HG03064 (cell line): ENCODE results near the gene DUXA.
"Not testable (repeated sequence)": the region's sequence is repeated elsewhere in the genome, so short reads cannot be mapped to it uniquely, and the experiment has no call there.

Experiments
- ATAC-seq: cut with Tn5 transposase; IDR thresholded peaks from one replicate; pipeline ENCODE4 v1.9.1; 2021; ENCODE audit warnings: low read depth; ENCODE audit not compliant: unreplicated experiment

The DUXA gene

GRCh38 chr19:57167385-57167784, at the start of gene DUXA:
Gene DUXA, minus strand, starts transcription at chr19:57167485. Its CDS starts 42 bp downstream, at chr19:57167443.
- no peak for ATAC-seq

- no peak for ATAC-seq
Measured at GRCh38 chr19:57212109-57212508, 44.8 kb upstream of the DUXA start.

GRCh38 chr19:57210381-57210780, 43.1 kb upstream of the DUXA start:
- no peak for ATAC-seq

GRCh38 chr19:57202160-57202559, 34.9 kb upstream of the DUXA start:
- no peak for ATAC-seq

- ATAC-seq = not testable (repeated sequence)
Measured at GRCh38 chr19:57197874-57198273, 30.6 kb upstream of the DUXA start.

- no peak for ATAC-seq
Measured at GRCh38 chr19:57192993-57193392, 25.7 kb upstream of the DUXA start.

- ATAC-seq = no peak
Measured at GRCh38 chr19:57192077-57192420, 24.8 kb upstream of the DUXA start.

- peak; percentile 95 for ATAC-seq
Measured at GRCh38 chr19:57191141-57192076, 24.1 kb upstream of the DUXA start, which contains the start of gene ZNF264. Gene ZNF264, plus strand, starts transcription at chr19:57191500. Its CDS starts 414 bp downstream, at chr19:57191914.

GRCh38 chr19:57190301-57190700, 23.0 kb upstream of the DUXA start:
- ATAC-seq = no peak

- ATAC-seq = no peak
Measured at GRCh38 chr19:57171551-57172081, 4.3 kb upstream of the DUXA start.

GRCh38 chr19:57165846-57166245, 1.4 kb downstream of the DUXA start:
- ATAC-seq = no peak

GRCh38 chr19:57161985-57162539, 5.2 kb downstream of the DUXA start:
- ATAC-seq = no peak

GRCh38 chr19:57152921-57153320, 14.4 kb downstream of the DUXA start:
- ATAC-seq = no peak

- no peak for ATAC-seq
Measured at GRCh38 chr19:57141699-57142098, 25.6 kb downstream of the DUXA start.

GRCh38 chr19:57135797-57136196, 31.5 kb downstream of the DUXA start:
- ATAC-seq = no peak

GRCh38 chr19:57127403-57127802, 39.9 kb downstream of the DUXA start:
- not testable (repeated sequence) for ATAC-seq

- ATAC-seq = no peak
Measured at GRCh38 chr19:57123882-57124281, 43.4 kb downstream of the DUXA start.

- no peak for ATAC-seq
Measured at GRCh38 chr19:57118848-57119247, 48.4 kb downstream of the DUXA start.

GRCh38 chr19:57113501-57113900, 53.8 kb downstream of the DUXA start:
- not testable (repeated sequence) for ATAC-seq

GRCh38 chr19:57111329-57111644, 56.0 kb downstream of the DUXA start:
- no peak for ATAC-seq

- no peak for ATAC-seq
Measured at GRCh38 chr19:57110592-57111328, 56.5 kb downstream of the DUXA start.
